Loucy (cell line): Measurements from ENCODE around the gene EIPR1.

Source experiments
- EZH2phosphoT487 ChIP-seq: fragments of 200-600 bp; IDR thresholded peaks from 2 replicates; pipeline ENCODE4 v1.6.1; 2018; ENCODE audit warnings: antibody characterized with exemption, mild to moderate bottlenecking, moderate library complexity, borderline replicate concordance
- TF ChIP-seq, protein P1 (sequence below): fragments of 200-600 bp; sonication (generic); conservative IDR thresholded peaks from 2 replicates; pipeline ENCODE4 v1.5.1; 2014; ENCODE audit warnings: mild to moderate bottlenecking, antibody characterized with exemption, low read length

DNA sequence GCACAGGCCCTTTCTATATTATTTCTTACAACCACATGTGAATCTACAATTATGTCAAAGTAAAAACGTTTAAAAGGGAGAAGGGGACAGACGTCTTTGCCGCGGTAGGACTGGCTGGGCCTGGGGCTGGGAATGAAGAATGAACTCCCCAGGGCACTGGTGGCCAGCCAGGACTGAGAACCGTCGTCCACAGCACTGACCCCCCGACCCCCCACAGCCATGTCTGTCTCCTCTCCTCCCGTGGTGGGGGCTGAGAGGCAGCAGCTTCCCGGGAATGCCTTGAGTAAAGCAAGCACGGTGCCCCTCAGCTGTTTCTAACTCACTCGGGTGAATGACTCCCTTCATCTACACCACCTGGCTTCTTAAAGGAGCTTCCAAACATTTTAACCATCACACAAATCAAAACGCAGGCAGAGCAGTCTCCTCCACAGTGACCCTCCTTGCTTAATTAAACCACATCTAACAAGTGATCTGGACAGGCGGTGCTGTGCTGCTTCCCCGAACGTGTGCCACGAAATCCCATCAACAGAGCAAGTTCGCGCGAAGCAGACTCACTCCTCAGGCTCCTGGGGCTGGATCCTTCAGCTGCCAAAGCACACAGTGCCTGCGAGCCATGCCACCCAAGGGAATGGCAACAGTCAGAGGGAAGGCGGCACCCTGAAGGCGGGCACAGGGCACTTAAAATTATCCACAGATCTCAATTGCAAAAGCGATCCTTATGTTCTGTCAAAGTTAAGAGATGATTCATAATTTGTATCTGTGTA, 217.7 kb downstream of the EIPR1 start:
- TF ChIP-seq, protein P1, sequence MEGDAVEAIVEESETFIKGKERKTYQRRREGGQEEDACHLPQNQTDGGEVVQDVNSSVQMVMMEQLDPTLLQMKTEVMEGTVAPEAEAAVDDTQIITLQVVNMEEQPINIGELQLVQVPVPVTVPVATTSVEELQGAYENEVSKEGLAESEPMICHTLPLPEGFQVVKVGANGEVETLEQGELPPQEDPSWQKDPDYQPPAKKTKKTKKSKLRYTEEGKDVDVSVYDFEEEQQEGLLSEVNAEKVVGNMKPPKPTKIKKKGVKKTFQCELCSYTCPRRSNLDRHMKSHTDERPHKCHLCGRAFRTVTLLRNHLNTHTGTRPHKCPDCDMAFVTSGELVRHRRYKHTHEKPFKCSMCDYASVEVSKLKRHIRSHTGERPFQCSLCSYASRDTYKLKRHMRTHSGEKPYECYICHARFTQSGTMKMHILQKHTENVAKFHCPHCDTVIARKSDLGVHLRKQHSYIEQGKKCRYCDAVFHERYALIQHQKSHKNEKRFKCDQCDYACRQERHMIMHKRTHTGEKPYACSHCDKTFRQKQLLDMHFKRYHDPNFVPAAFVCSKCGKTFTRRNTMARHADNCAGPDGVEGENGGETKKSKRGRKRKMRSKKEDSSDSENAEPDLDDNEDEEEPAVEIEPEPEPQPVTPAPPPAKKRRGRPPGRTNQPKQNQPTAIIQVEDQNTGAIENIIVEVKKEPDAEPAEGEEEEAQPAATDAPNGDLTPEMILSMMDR, result no peak
- no peak for TF ChIP-seq EZH2phosphoT487
